ENCODE data around the gene SLC5A2.

DNA sequence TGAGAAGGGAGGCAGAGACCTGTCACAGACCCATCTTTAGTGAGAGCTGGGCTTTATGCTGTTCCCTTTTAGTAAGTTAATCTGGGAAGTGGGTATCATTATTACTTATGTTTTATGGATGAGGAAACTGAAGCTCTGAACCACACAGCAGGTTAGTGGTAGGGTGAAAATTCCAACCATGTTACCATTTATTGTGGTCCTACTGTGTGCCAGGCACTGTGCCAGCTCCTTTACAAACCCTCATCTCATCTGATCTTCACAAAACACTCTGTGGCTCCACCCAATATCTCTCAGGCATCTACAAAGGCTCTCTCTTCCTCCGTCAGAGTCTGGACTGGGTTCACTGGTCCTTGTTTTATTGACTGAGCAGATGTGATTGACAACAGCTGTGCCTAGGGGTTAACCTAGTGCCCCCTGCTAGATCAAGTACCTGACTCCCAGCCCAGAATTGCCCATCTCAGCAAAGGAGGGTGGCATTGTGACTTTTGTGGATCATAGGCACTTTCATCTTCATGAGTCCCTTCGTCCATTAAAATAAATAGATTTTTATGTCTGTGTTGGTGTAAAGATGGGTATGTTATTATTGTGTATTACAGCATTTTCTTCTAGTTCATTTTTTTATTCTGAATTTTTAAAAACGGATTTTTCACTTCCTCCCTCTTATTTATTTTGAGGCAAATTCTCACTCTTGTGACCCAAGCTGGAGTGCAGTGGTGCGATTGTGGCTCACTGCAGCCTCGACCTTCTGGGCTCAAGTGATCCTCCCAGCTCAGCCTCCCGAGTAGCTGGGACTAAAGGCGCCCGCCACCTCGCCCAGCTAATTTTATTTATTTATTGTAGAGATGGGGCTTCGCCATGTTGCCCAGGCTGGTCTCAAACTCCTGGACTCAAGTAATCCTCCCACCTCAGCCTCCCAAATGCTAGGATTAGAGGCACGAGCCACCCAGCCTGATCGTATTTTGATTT lies 7.9 kb upstream of the SLC5A2 start:
- TF ChIP-seq, protein P1, sequence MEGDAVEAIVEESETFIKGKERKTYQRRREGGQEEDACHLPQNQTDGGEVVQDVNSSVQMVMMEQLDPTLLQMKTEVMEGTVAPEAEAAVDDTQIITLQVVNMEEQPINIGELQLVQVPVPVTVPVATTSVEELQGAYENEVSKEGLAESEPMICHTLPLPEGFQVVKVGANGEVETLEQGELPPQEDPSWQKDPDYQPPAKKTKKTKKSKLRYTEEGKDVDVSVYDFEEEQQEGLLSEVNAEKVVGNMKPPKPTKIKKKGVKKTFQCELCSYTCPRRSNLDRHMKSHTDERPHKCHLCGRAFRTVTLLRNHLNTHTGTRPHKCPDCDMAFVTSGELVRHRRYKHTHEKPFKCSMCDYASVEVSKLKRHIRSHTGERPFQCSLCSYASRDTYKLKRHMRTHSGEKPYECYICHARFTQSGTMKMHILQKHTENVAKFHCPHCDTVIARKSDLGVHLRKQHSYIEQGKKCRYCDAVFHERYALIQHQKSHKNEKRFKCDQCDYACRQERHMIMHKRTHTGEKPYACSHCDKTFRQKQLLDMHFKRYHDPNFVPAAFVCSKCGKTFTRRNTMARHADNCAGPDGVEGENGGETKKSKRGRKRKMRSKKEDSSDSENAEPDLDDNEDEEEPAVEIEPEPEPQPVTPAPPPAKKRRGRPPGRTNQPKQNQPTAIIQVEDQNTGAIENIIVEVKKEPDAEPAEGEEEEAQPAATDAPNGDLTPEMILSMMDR (IDR thresholded peaks at IDR 0.05): no peak
- TF ChIP-seq POLR2A (IDR thresholded peaks at IDR 0.05) (no peak), POLR2AphosphoS5 (IDR thresholded peaks at IDR 0.05) (no peak), EP300 (IDR thresholded peaks at IDR 0.05) (no peak)

Measured in gastroesophageal sphincter (tissue), 3 donors.